CD14-positive monocyte (primary cell): Measurements from ENCODE around the gene S100P. TPM values are rescaled to one million over a fixed set of nuclear protein-coding genes. Genes with fewer than 3 reads are reported as not detected.

Source experiments
- DNase-seq, 3 donors: peaks; one replicate each; pipeline ENCODE4 v3.0.0-alpha.2; 2011 to 2022
- H2AFZ ChIP-seq: 2 replicates; pipeline ENCODE4 v1.6.0; 2012; ENCODE audit warnings: mild to moderate bottlenecking, low read depth, low read length, inconsistent platforms; ENCODE audit not compliant: insufficient read depth, poor library complexity, severe bottlenecking
- H3K27ac ChIP-seq, 2 donors: 1 replicate in 1 of 2; 2 replicates in 1 of 2; pipeline ENCODE4 v1.5.1; 2012 to 2013; ENCODE audit warnings: low read length in 2 of 2, control low read depth in 1 of 2, inconsistent platforms in 1 of 2, low read depth in 1 of 2, mild to moderate bottlenecking in 1 of 2
- H3K27me3 ChIP-seq, 2 donors: one replicate each; pipeline versions ENCODE4 v1.6.0 to v1.6.1; 2011 to 2013; ENCODE audit warnings: low read length in 2 of 2; ENCODE audit not compliant: control insufficient read depth in 2 of 2, insufficient read depth in 2 of 2
- H3K36me3 ChIP-seq, 2 donors: replicated peaks in 1 of 2; 1 replicate in 1 of 2; 2 replicates in 1 of 2; pipeline versions ENCODE4 v1.5.1 to v1.6.1; 2012 to 2013; ENCODE audit warnings: low read length in 2 of 2, control low read depth in 1 of 2, inconsistent platforms in 1 of 2, mild to moderate bottlenecking in 1 of 2; ENCODE audit not compliant: insufficient read depth in 2 of 2, control insufficient read depth in 1 of 2
- H3K4me1 ChIP-seq, 2 donors: 1 replicate in 1 of 2; 2 replicates in 1 of 2; pipeline versions ENCODE4 v1.5.1 to v1.6.1; 2012 to 2013; ENCODE audit warnings: low read length in 2 of 2, control low read depth in 1 of 2, inconsistent platforms in 1 of 2, mild to moderate bottlenecking in 1 of 2, moderate library complexity in 1 of 2; ENCODE audit not compliant: insufficient read depth in 2 of 2, control insufficient read depth in 1 of 2
- H3K4me2 ChIP-seq: replicated peaks from 2 replicates; pipeline ENCODE3; 2012; ENCODE audit warnings: low read length, moderate library complexity, mild to moderate bottlenecking; ENCODE audit not compliant: poor library complexity, severe bottlenecking; ENCODE audit errors: extremely low read depth
- H3K4me3 ChIP-seq, 3 experiments: fragments of 200-600 bp in 1 of 3; sonication (generic) in 1 of 3; replicated peaks in 1 of 3; 1 replicate in 2 of 3; 2 replicates in 1 of 3; pipeline ENCODE4 v1.5.1; 2011 to 2013; ENCODE audit warnings: low read length in 3 of 3, mild to moderate bottlenecking in 3 of 3, control low read depth in 2 of 3, low read depth in 2 of 3, inconsistent platforms in 1 of 3, moderate library complexity in 1 of 3
- H3K79me2 ChIP-seq: 2 replicates; pipeline ENCODE4 v1.6.0; 2012; ENCODE audit warnings: mild to moderate bottlenecking, control low read depth, inconsistent platforms, low read length, moderate library complexity; ENCODE audit not compliant: insufficient read depth
- H3K9ac ChIP-seq: 2 replicates; pipeline ENCODE4 v1.6.0; 2017; ENCODE audit warnings: low read length, mild to moderate bottlenecking; ENCODE audit not compliant: insufficient read depth, poor library complexity, severe bottlenecking
- H3K9me3 ChIP-seq, 2 donors: replicated peaks in 1 of 2; 1 replicate in 1 of 2; 2 replicates in 1 of 2; pipeline versions ENCODE4 v1.5.1 to v1.6.1; 2012 to 2013; ENCODE audit warnings: low read length in 2 of 2, control low read depth in 1 of 2; ENCODE audit not compliant: control insufficient read depth in 1 of 2, insufficient read depth in 1 of 2
- H4K20me1 ChIP-seq: 2 replicates; pipeline ENCODE4 v1.6.0; 2012; ENCODE audit warnings: mild to moderate bottlenecking, low read length, control low read depth, moderate library complexity; ENCODE audit not compliant: insufficient read depth
- H3K27ac Mint-ChIP-seq, 7 donors: one replicate each; pipeline ENCODE4 v1.8.0; 2020; ENCODE audit warnings: mild to moderate bottlenecking in 7 of 7, mixed read lengths in 7 of 7, moderate library complexity in 6 of 7, inconsistent platforms in 2 of 7
- H3K27me3 Mint-ChIP-seq, 3 donors: one replicate each; pipeline ENCODE4 v1.8.0; 2021 to 2022; ENCODE audit warnings: low read depth in 3 of 3, mild to moderate bottlenecking in 3 of 3, mixed read lengths in 3 of 3, moderate library complexity in 3 of 3, inconsistent platforms in 1 of 3
- H3K36me3 Mint-ChIP-seq, 2 donors: one replicate each; pipeline ENCODE4 v1.8.0; 2020; ENCODE audit warnings: mixed read lengths in 2 of 2, inconsistent platforms in 1 of 2, mild to moderate bottlenecking in 1 of 2
- H3K4me1 Mint-ChIP-seq: one replicate; pipeline ENCODE4 v1.8.0; 2020; ENCODE audit warnings: mild to moderate bottlenecking, mixed read lengths
- H3K4me3 Mint-ChIP-seq, 2 donors: one replicate each; pipeline ENCODE4 v1.8.0; 2020; ENCODE audit warnings: mild to moderate bottlenecking in 2 of 2, mixed read lengths in 2 of 2, moderate library complexity in 1 of 2
- H3K9me3 Mint-ChIP-seq, 7 donors: one replicate each; pipeline ENCODE4 v1.8.0; 2020 to 2022; ENCODE audit warnings: mixed read lengths in 7 of 7, mild to moderate bottlenecking in 6 of 7, moderate library complexity in 6 of 7, inconsistent platforms in 2 of 7
- CTCF ChIP-seq: fragments of 200-600 bp; IDR thresholded peaks from one replicate; pipeline ENCODE4 v1.8.0; 2022; ENCODE audit warnings: antibody characterized with exemption, mild to moderate bottlenecking
- WGBS: methylation state at CpG from one replicate; pipeline ENCODE4 v1.1.5; 2013; ENCODE audit warnings: missing lambda C conversion rate; ENCODE audit not compliant: insufficient coverage; 5-methylcytosine and 5-hydroxymethylcytosine counted together
- intact Hi-C, 2 donors: fragments of 100-400 bp; cut with micrococcal nuclease; formaldehyde crosslinking; loops; one replicate each; pipeline versions ENCODE4 v1.15.0 to v1.15.1; 2023
- polyA plus RNA-seq, 3 donors: library from polyadenylated mRNA; depleted of rRNA in 1 of 3; unstranded in 2 of 3; stranded (reverse) in 1 of 3; fragments of 300-500 nt in 2 of 3; fragments of >200 nt in 1 of 3; fragmentation: Illumina TruSeq in 2 of 3; gene quantifications; 1 replicate in 2 of 3; 2 replicates in 1 of 3; pipeline ENCODE4 v1.2.3, GENCODE V29; 2012 to 2021

The S100P gene
- polyA plus RNA-seq, 3 donors = 13.6 to 71.2 (median 29.3) TPM

GRCh38 chr4:6692379-6692778, 1.3 kb upstream of the S100P start:
- peaks cover 0 to 5% (median under 1%) of the 10 kb centered on the region in 7 donors for H3K9me3 Mint-ChIP-seq
- Histone ChIP-seq H3K36me3 (no peaks in the 10 kb centered on the region), H3K9me3 (no peaks in the 10 kb centered on the region), H3K4me3 (no peak overlapping the region), H3K27me3 (no peaks in the 10 kb centered on the region), H3K27ac (no peak overlapping the region), H2AFZ (no peak overlapping the region), H3K4me2 (no peak overlapping the region), H3K9ac (no peak overlapping the region), H3K79me2 (peaks cover 20% of the 10 kb centered on the region), H4K20me1 (no peaks in the 10 kb centered on the region), H3K4me1 (peaks cover 45 to 63% of the 10 kb centered on the region in 2 donors)
- DNase-seq = no peak
- intact Hi-C loops = no loop called here
- H3K27me3 Mint-ChIP-seq = peaks cover 0 to 9% (median 0%) of the 10 kb centered on the region in 3 donors
- peaks cover 3% of the 10 kb centered on the region in 2 donors for H3K36me3 Mint-ChIP-seq
- no peak overlapping the region for H3K4me3 Mint-ChIP-seq
- WGBS = 97% methylated on average over 5 of the region's 8 CpGs
- peak overlapping the region in 4 of 7 donors; percentile 61 to 87 (median 78) for H3K27ac Mint-ChIP-seq
- H3K4me1 Mint-ChIP-seq = peaks cover 71% of the 10 kb centered on the region
- no peak for TF ChIP-seq CTCF

GRCh38 chr4:6692806-6693205, 872 bp upstream of the S100P start:
- no peak for DNase-seq
- no peaks in the 10 kb centered on the region for H3K9me3 ChIP-seq
- Mint-ChIP-seq H3K4me3 (no peak overlapping the region), H3K4me1 (peaks cover 71% of the 10 kb centered on the region), H3K27ac (peak overlapping the region; percentile 7 to 87 (median 82)), H3K27me3 (peaks cover 0 to 8% (median 0%) of the 10 kb centered on the region in 3 donors), H3K36me3 (peaks cover 3% of the 10 kb centered on the region in 2 donors), H3K9me3 (peaks cover 0 to 2% (median 0%) of the 10 kb centered on the region in 7 donors)
- H4K20me1 ChIP-seq = no peaks in the 10 kb centered on the region
- peaks cover 45 to 63% of the 10 kb centered on the region in 2 donors for H3K4me1 ChIP-seq
- no peak overlapping the region for H3K9ac ChIP-seq
- no peak overlapping the region for H3K4me3 ChIP-seq
- no peak overlapping the region for H3K27ac ChIP-seq
- H2AFZ ChIP-seq = no peak overlapping the region
- H3K36me3 ChIP-seq = no peaks in the 10 kb centered on the region
- no peaks in the 10 kb centered on the region for H3K27me3 ChIP-seq
- H3K79me2 ChIP-seq = peaks cover 20% of the 10 kb centered on the region
- intact Hi-C loops = no loop called here
- TF ChIP-seq CTCF = no peak
- WGBS = no CpG with 5 or more reads among the region's 3 CpGs
- H3K4me2 ChIP-seq = no peak overlapping the region
